GM10847 (cell line): ENCODE data around the gene TANK.

Experiments used
- POLR2A ChIP-seq: IDR thresholded peaks from 2 replicates; pipeline ENCODE4 v1.6.1; 2011; ENCODE audit not compliant: insufficient read length; ENCODE audit errors: extremely low read depth

TANK gene

DNA sequence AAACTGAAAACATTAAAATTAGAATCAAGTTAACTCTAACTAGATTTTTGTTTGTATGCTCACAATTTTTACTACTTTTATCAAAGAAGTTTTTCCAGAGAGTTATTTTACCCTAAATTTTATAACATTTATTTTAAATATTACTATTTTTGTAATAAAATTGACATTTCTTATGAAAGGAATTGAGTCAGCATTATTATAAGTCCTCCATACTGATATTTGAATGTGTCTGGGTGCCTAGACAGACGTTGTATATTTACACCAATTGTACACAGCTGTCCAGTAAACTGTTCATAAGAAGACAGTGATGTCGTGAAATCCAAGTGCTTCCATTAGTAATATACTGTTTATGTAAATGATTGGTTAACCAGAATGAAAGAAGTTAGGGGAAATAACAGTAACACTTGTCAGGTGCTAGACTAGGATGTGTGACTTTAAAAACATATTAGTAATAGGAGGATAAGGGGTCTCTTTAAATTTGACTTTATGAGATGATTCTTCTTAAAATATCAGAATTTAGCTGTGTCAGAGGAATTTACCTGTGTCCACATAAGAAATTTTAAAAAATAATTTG is 73.7 kb downstream of the TANK start:
- TF ChIP-seq POLR2A: no peak

DNA sequence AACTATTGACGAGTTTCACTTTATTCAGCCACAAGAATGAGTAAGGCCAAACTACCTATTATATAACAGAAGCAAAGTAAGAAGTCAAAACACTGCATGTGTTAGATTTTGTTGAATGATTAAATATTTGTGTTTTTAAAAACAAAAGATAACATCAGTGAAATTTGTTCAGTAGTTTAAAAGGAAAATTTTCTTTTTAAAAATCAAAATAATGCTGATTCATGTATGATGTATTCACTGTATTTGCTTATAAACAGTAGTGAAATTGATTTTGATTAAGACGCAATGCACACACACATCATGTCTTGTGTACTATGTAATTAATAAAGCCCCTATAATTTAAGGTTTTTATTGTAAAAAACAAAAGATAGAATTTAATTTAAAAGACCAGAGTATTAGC is 74.4 kb downstream of the TANK start:
- no peak for TF ChIP-seq POLR2A

DNA sequence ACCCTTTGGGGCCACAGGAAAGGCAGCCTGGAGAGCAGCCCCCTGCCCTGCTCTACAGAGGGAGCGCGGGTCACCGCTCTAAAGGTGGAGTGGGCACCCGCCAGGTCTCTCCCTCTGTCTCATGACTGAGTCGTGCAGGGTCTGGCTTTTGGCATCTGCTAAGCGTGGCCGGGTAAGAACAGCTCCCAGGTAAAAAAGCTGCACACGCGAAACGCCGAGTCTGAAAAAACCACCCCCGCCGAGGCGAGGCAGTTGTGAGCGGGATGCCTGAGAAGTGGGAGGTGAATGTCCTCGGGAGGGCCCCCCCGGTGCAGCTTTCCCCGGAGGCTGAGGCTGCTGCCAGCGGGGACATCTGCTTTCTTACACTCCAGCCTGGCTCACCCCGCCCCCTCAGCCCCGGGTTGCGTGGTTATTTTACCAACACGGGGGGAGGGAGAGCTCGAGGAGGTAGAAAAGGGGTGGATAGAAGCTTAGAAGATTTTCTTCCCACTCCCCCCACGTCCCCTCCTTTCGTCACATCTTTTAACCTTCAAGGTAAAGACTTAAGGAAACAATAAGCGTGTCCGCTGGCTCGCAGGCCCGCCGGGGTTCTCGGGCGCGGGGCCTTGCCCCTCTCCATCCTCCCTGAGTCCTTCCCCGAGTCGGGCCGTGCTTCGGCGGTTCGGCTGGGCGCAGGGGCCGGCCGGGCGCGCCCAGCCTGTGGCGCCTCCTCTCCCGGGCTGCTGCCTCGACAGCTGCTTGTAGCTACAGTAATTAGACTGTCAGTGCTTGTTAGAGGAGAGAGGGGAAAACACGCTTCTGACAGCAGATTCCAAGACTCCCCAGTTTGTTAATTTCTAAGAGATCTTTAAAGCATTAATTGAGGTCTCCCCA is 77.4 kb downstream of the TANK start:
- TF ChIP-seq POLR2A: no peak

DNA sequence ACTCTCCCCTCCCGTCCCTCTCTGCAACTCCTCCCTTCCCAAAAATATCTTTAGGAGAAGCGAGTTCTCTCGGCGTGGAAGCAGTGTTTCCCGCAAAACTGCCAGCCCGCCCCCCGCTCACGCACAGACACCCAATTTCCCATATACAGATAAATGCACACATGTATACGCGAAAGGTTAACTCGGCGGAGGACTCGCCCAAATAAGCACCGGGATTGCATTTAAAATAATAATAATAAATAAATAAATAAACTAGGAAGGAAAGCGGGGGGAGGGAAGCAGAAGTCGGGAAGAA is 78.0 kb downstream of the TANK start:
- TF ChIP-seq POLR2A: no peak

DNA sequence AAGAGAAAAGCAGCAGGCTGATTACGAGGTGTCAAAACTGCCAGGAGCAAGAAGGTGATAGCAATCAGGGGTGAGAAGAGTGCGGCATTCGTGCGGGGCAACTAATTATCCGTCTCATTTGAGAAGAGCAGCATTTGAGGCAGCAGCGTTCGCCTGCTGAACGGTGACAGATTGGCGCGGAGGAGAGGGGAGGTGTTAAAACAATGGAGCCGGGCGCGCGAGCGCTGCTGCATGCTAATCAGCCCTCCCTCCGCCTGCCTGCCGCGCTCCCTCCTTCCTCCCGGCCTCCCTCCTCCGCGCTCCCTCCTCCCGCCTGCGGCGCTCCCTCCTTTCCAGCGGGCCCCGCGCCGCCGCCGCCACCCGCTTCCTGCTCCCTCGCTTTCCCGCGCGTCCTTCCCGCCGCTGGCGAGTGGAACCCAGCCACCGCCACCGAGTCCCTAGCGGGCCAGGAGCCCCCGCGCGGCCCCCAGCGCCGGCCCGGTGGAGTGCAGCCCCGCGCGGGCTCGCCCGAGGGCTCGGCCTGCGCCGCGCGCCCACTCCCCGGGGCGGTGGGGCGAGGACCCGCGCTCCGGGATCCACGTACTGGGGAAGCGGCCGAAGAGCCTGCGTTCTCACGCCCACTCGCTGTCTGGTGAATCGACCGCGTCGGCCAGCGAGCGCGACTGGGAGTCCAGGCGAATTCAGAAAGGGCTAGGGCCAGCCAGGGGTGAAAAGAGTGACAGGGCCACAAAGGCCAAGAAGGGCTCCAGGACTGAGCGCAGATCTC is 78.5 kb downstream of the TANK start:
- no peak for TF ChIP-seq POLR2A

DNA sequence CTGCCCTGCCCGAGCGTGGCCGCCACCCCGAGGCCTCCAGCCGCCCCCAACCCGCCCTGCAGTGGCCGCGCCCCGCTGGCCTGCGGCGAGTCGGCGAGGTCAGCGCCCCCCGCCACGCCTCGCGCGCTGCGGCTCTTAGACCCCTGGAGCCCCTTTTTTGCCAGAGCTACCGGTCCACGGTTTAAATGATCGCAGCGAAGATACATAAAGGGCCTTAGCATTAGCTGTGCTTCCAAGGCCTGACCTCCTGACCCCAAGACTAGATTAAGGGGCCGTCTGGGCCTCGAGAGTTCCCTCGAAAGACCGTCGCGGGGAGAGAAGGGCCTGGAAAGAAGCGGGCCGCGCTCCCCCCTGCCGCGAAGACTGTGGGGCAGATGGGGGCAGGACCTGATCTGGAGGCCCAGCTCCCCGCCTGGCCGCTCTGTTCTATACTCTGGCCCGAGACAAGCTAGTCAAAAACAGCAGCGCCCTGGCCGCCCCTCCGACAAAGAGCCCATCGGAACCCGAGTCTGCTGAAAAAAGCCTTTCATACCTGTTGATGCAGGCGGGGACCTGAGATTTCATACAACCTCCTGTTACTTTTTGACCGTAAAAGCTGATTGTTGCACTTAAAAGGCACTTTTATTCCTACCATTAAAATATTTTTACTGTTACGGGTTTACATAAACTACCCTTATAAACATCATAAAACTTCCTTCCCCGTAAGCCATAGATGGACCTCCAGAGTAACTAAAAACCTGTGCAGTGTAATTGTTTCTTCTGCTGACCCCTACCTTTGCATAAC is 79.3 kb downstream of the TANK start:
- TF ChIP-seq POLR2A: no peak

DNA sequence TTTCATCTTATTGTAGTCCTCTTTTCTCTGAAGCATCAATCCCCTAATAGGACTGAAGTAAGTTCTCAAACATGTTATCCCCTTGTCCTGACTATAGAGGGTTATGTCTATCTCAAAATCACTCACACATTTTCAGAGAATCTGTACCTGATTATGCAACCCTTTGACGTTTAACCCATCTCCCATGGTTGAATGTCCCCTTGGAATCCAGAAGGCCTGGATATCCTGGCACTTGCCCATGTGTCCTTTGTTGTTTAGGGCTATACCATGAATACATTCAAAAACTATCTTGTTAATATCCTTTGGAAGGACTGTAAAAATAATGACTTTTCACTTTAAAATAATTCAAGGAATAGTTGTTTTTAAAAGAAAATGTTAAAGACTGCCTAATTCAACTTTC is 81.7 kb downstream of the TANK start:
- TF ChIP-seq POLR2A: no peak

DNA sequence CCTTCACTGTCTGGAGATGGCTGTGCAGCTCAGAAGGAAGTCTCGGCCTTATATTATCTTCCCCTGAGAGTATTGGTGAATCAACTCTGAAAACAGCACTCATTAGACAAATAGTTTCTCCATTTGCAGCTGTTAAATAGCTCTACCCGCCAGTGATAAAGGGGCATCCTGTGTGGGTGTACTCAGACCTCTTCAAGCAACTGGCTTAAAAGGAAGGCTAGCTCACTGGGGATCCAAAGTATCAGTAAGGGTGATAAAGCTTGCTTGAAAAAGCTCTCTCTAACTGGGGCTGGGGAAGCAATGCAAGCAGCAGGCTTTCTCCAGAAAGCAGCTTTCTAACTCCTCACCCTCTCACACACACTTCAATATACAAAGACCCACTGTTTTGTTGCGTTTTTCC is 83.1 kb downstream of the TANK start:
- TF ChIP-seq POLR2A: no peak

DNA sequence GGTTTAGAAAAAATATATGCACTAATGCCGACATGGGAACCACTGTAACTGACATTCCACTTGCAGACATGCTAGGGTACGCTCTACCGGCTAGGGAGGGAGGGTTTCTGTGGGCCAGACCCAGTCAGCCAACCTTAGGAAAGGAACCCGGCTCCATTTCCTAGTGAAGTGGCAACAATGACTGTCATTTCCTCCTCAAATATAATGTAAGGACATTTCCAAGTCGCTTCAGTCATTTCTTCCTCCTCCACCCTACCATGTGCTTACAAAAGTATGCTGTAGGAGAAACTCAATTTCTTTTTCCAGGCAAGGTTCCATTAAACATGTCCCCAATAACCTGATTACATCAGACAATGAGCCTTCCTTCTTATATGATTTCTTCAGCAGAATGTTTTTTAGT is 83.7 kb downstream of the TANK start:
- TF ChIP-seq POLR2A: no peak

DNA sequence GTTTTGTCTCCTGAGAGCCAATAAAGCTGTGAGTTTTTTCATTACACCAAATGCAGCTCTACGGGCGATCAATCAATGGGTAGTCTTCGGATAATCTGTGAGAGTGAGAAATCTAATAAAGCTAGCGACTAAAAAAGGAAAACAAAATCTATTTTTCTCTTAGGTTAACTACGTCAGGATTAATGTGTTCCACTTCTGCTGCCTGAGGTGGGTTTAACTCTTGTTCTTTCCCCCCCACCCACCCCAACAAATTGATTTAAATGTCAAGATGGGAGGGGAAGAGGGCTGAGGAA is 85.0 kb downstream of the TANK start:
- no peak for TF ChIP-seq POLR2A

DNA sequence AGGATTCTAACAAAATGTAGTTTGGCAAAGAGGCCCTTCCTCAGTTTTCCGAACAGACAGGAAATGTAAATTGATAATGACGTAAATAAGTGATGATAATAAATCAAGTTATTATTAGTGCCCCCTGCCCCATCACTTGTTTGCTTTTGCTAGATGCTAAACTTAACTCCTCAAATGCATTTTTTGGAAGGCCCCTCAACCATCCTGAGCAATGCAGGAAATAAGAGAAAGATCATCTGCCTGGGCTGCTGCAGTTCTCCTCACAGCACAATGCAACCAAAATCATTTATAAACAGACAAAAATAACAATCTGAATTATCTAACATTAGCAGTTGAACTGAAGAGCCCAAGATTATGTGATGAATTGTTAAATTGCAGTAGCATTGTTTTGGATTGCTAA is 85.4 kb downstream of the TANK start:
- TF ChIP-seq POLR2A: no peak

DNA sequence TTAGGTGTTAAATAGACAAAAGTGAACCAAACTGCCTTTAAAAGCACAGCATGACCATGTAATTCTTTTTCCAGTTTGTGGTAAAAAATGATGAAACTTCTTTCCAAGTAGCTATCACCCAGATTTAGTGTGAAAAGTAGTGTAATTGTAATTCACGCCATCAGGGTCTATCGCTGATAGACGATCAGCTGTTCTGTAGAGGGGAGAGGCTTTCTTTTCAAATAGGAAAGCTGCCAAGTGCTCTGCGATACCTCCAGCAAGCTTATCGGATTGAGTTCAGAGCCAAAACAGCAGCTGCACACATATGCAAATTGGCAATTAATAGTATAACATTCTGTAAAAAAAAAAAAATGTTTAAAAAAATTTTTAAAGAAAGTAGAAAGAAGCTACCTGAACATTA is 86.1 kb downstream of the TANK start:
- no peak for TF ChIP-seq POLR2A

DNA sequence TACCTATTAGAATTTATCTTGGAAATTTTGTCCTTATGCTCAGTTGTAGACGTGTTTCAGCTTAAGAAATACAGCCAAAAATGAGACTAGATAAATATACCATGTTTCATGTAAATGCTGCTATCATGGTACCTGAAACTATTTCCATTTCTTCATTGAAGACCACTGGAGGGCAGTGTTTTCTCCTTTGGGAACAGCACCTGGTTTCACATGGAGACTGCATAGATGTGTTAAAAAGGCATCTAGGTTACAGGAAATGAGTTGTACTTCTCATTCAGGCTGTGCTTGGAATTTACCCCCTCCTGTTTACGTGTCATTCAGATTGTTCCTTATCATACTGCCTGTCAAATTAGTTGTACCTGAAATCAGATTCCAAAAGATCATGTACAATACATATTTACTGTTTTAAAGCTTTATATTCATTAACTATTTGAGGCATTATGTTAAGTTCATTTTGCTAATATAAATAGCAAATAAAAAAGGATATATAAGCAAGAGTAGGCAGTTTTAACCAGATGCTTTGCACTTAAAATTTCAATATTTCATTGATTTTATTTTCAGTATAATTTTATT is 90.7 kb downstream of the TANK start:
- no peak for TF ChIP-seq POLR2A

DNA sequence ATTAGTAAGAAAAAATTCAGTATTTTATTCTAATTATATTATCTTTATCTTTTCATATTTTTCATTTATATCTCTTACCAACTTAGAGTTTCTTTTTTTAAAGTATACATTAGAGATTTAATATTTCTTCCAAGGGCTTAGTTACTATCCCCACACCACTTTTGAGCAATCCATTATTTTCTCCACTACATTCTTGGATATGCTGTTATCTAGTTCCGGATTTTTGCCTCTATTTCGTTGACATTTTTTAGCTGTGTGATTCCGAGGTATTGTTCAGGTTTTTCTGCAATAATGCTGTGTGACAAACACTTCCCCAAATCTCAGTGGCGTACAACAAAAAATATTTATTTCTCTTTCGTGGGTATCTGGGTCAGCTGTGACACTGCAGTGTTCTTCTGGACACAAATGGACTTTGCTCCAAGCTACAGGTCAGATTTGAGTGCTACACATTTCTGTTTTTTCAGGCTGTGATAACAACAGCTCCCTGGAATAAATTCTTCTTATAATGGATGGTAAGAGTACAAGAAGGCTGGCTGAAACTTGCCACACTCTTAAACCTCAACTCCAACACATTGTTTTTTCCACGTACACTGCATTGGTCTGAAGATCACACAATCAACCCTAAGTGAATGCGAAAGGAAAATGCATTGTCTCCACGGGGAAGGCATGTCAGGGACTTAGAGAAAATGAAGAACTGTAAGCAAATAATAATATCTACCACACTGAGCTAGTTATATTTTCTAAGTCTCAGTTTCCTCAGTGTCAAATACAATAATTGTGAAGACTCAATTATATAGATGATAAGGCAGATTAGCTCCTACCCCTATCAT is 97.1 kb downstream of the TANK start:
- TF ChIP-seq POLR2A: no peak

DNA sequence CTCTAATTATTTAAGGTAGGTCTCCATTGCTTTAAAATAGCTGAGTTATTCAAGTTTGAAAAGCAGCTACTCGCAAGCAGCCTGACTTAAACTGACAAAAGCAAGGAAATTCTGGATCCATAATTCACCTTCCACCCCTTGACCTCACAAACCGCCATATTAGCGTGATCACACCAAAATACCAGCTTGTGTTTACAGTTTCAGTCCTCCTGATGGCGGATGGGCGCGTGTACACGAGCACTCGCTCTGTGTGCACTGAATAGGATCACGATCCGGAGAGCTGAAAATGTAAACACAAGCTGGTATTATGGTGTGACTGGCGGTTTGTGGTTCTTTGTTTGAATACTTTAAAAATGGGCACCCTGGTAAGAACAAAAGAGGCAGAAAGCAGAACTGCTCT is 105.6 kb downstream of the TANK start:
- TF ChIP-seq POLR2A: no peak
